HFFc6 (cell line): Measurements from ENCODE around the gene SAP30BP. TPM values are rescaled to one million over a fixed set of nuclear protein-coding genes. Genes with fewer than 3 reads are reported as not detected.

Experiments
- DNase-seq: peaks from one replicate; pipeline ENCODE4 v3.0.0-alpha.2; 2018
- H3K27ac Mint-ChIP-seq: 2 replicates; pipeline ENCODE4 v1.8.0; 2020; ENCODE audit warnings: mild to moderate bottlenecking, mixed read lengths
- H3K27me3 Mint-ChIP-seq: 2 replicates; pipeline ENCODE4 v1.8.0; 2021; ENCODE audit warnings: mild to moderate bottlenecking, moderate library complexity, mixed read lengths; ENCODE audit not compliant: insufficient read depth
- H3K36me3 Mint-ChIP-seq: 2 replicates; pipeline ENCODE4 v1.8.0; 2021; ENCODE audit warnings: low read depth, mixed read lengths
- H3K4me1 Mint-ChIP-seq: 2 replicates; pipeline ENCODE4 v1.8.0; 2020; ENCODE audit warnings: low read depth, mixed read lengths
- H3K4me3 Mint-ChIP-seq: 2 replicates; pipeline ENCODE4 v1.8.0; 2020; ENCODE audit warnings: mild to moderate bottlenecking, moderate library complexity, mixed read lengths
- H3K9me3 Mint-ChIP-seq: 2 replicates; pipeline ENCODE4 v1.8.0; 2020; ENCODE audit warnings: mild to moderate bottlenecking, mixed read lengths
- CTCF ChIP-seq: fragments of 200-600 bp; sonication (generic); IDR thresholded peaks from 2 replicates; pipeline ENCODE4 v1.5.0; 2021; ENCODE audit warnings: antibody characterized with exemption, mild to moderate bottlenecking
- long read RNA-seq: library from polyadenylated mRNA; unstranded; transcript quantifications from one replicate; pipeline ENCODE4 v2.0.0, GENCODE V29; 2019
- total RNA-seq, 6 experiments: library from RNA; stranded (reverse); fragmentation: NEBNext Ultra II Directional; extraction: Animal tissue kit (Norgen Biotek cat#: 25700); gene quantifications; 2 replicates in 1 of 6; 3 replicates in 5 of 6; pipeline ENCODE4 v1.2.3, GENCODE V29; 2021

Gene SAP30BP
- 10 to 100 TPM; 68.4 to 81.5 (median 71.4) TPM for total RNA-seq
- long read RNA-seq, transcript SAP30BP-225 (11 exons, 2,722 nt): major isoform, 55 of 73 reads
- long read RNA-seq, partial matches to known transcripts: 5 of 73 reads
- long read RNA-seq, other reads (novel, unspliced or antisense): 7 of 73 reads

GRCh38 chr17:75666959-75667790 lies at the start of gene SAP30BP, which contains the start of gene RECQL5:
TSS of gene SAP30BP (plus strand) at chr17:75667338. CDS start at chr17:75667373, 35 bp downstream.
TSS of gene RECQL5 (minus strand) at chr17:75667154. CDS start at chr17:75666557, 597 bp downstream.
- DNase-seq: peak; percentile 97
- no peak within 1 kb of the TSS for H3K4me3 Mint-ChIP-seq
- H3K9me3 Mint-ChIP-seq: no peaks in the 10 kb centered on the region
- H3K27ac Mint-ChIP-seq: peak within 1 kb of the TSS; percentile 74
- no peak for TF ChIP-seq CTCF
- H3K4me1 Mint-ChIP-seq: peaks cover 25% of the 10 kb centered on the region
- H3K36me3 Mint-ChIP-seq: peaks cover 24% of the 10 kb centered on the region
- H3K27me3 Mint-ChIP-seq: no peaks in the 10 kb centered on the region

GRCh38 chr17:75617675-75618074 lies 49.5 kb upstream of the SAP30BP start:
- H3K9me3 Mint-ChIP-seq: no peaks in the 10 kb centered on the region
- peaks cover 8% of the 10 kb centered on the region for H3K4me1 Mint-ChIP-seq
- H3K4me3 Mint-ChIP-seq: no peak overlapping the region
- no peak for TF ChIP-seq CTCF
- no peaks in the 10 kb centered on the region for H3K36me3 Mint-ChIP-seq
- H3K27ac Mint-ChIP-seq: no peak overlapping the region
- DNase-seq: no peak
- H3K27me3 Mint-ChIP-seq: peaks cover 14% of the 10 kb centered on the region

GRCh38 chr17:75619506-75620431 lies 47.4 kb upstream of the SAP30BP start:
- no peaks in the 10 kb centered on the region for H3K9me3 Mint-ChIP-seq
- H3K36me3 Mint-ChIP-seq: no peaks in the 10 kb centered on the region
- peak; percentile 13 for DNase-seq
- no peak overlapping the region for H3K4me3 Mint-ChIP-seq
- peaks cover 11% of the 10 kb centered on the region for H3K27me3 Mint-ChIP-seq
- no peak overlapping the region for H3K27ac Mint-ChIP-seq
- peak; percentile 75 for TF ChIP-seq CTCF
- H3K4me1 Mint-ChIP-seq: peaks cover 10% of the 10 kb centered on the region

- H3K4me3 Mint-ChIP-seq: no peak overlapping the region
- H3K36me3 Mint-ChIP-seq: no peaks in the 10 kb centered on the region
- no peak for TF ChIP-seq CTCF
- no peak for DNase-seq
- H3K4me1 Mint-ChIP-seq: peaks cover 10% of the 10 kb centered on the region
- no peaks in the 10 kb centered on the region for H3K9me3 Mint-ChIP-seq
- peaks cover 11% of the 10 kb centered on the region for H3K27me3 Mint-ChIP-seq
- no peak overlapping the region for H3K27ac Mint-ChIP-seq
These were observed 45.6 kb upstream of the SAP30BP start for GRCh38 chr17:75621489-75621888.

GRCh38 chr17:75622076-75622475 lies 45.1 kb upstream of the SAP30BP start:
- TF ChIP-seq CTCF: no peak
- DNase-seq: no peak
- Mint-ChIP-seq H3K27ac (no peak overlapping the region), H3K4me3 (no peak overlapping the region), H3K4me1 (peaks cover 10% of the 10 kb centered on the region), H3K36me3 (no peaks in the 10 kb centered on the region), H3K9me3 (no peaks in the 10 kb centered on the region), H3K27me3 (peaks cover 11% of the 10 kb centered on the region)
